ENCODE measurements around the gene PCK1.

The PCK1 gene

GRCh38 chr20:57603120-57603519 is 42.2 kb downstream of the PCK1 start:
- no peak for DNase-seq (ENCODE audit: low read depth in 3 of 3)

GRCh38 chr20:57605045-57605444 is 44.1 kb downstream of the PCK1 start:
- no peak for DNase-seq (ENCODE audit: low read depth in 3 of 3)

- DNase-seq (ENCODE audit: low read depth in 3 of 3): no peak
These were observed 45.0 kb downstream of the PCK1 start for GRCh38 chr20:57605878-57606277.

GRCh38 chr20:57608516-57608915 is 47.6 kb downstream of the PCK1 start:
- no peak for DNase-seq (ENCODE audit: low read depth in 3 of 3)

- DNase-seq (ENCODE audit: low read depth in 3 of 3): no peak
These were observed 48.4 kb downstream of the PCK1 start for GRCh38 chr20:57609086-57609841.

- DNase-seq (ENCODE audit: low read depth in 3 of 3): no peak
These were observed 48.9 kb downstream of the PCK1 start for GRCh38 chr20:57609842-57610167.

- no peak for DNase-seq (ENCODE audit: low read depth in 3 of 3)
These were observed 49.5 kb downstream of the PCK1 start for GRCh38 chr20:57610261-57610952.

- DNase-seq (ENCODE audit: low read depth in 3 of 3): no peak
These were observed 50.8 kb downstream of the PCK1 start for GRCh38 chr20:57611586-57612311.

- DNase-seq (ENCODE audit: low read depth in 3 of 3): no peak
These were observed 51.5 kb downstream of the PCK1 start for GRCh38 chr20:57612436-57612835.

GRCh38 chr20:57612916-57613315 is 52.0 kb downstream of the PCK1 start:
- DNase-seq (ENCODE audit: low read depth in 3 of 3): no peak

- DNase-seq (ENCODE audit: low read depth in 3 of 3): no peak
These were observed 52.6 kb downstream of the PCK1 start for GRCh38 chr20:57613481-57613921.

GRCh38 chr20:57614490-57615444 is 53.9 kb downstream of the PCK1 start:
- DNase-seq (ENCODE audit: low read depth in 3 of 3): no peak

GRCh38 chr20:57615445-57615811 is 54.5 kb downstream of the PCK1 start:
- DNase-seq (ENCODE audit: low read depth in 3 of 3): no peak

GRCh38 chr20:57616143-57616951 is 55.4 kb downstream of the PCK1 start:
- DNase-seq (ENCODE audit: low read depth in 3 of 3): no peak

- DNase-seq (ENCODE audit: low read depth in 3 of 3): no peak
These were observed 56.3 kb downstream of the PCK1 start for GRCh38 chr20:57617079-57617795.

Data from stimulated activated CD4-positive, alpha-beta T cell treated with anti-CD3 and anti-CD28 coated beads, TNF-alpha, amount 100 ng/mL, for 48 hours (primary cell).